Activated CD8-positive, alpha-beta memory T cell treated with anti-CD3 and anti-CD28 coated beads for 24 hours (primary cell): ENCODE measurements around the gene CCDC61.
A peak's percentile ranks its signal among the peaks of the same experiment; 100 is the strongest.

ENCODE experiments used
- DNase-seq: peaks from one replicate; pipeline ENCODE4 v3.0.0-alpha.2; 2020

The CCDC61 gene

GRCh38 chr19:45973553-45974338 is 21.5 kb upstream of the CCDC61 start, which contains the start of gene NOVA2:
NOVA2 (minus strand) TSS chr19:45973865; CDS start chr19:45973351, 514 bp downstream.
- DNase-seq = peak; percentile 65

DNA sequence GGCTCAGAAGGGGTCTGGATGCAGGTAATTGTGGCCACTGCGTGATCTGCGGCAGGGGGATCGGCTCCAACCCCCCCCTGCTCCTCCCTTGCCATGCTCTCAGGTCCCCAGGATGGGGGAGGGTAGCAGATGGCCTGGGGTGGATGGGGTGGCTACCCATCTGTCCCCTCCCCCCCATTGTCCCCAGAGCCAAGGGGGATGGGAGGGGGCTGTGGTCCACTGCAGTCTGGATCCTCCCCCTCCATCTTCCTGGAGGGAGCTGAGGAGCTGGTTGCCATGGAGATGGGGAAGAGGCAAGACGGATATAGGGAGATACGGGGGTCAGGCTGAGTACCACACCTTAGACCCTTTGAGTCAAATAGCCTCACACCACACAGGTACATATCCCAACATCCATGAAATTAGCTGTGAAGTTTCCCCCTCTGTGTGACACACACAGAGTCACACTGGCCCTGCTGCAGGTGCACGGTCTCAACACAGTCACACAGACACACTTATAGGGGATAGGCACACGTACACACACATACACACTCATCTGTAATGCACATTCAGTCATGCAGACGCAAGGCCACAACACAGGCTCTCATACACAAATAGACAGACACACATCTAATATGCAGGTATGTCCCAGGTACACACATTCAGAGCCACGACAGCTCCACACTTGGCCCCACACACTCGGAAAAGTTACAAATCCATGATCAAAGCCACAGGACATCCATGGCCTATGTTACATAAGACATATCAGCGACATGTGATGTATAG is 19.8 kb upstream of the CCDC61 start:
- DNase-seq = no peak

GRCh38 chr19:45976178-45976577 is 19.1 kb upstream of the CCDC61 start:
- DNase-seq = no peak

DNA sequence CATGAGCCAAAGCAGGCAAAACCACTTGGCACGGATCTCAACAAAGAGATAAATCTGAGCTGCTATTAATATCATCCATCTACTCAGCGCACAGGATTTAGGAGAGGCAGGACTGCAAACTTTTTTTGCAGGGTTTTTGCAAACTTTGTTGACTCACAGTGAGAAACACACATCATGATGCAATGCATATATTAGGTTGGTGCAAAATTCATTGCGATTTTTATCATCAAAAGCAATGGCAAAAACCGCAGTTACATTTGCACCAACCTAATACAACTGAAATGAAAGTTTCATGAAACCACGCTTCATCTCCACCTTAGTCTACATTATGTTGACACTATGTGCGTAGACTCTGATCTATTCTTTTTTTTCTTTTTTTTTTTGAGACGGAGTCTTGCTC is 17.1 kb upstream of the CCDC61 start:
- DNase-seq = no peak

DNA sequence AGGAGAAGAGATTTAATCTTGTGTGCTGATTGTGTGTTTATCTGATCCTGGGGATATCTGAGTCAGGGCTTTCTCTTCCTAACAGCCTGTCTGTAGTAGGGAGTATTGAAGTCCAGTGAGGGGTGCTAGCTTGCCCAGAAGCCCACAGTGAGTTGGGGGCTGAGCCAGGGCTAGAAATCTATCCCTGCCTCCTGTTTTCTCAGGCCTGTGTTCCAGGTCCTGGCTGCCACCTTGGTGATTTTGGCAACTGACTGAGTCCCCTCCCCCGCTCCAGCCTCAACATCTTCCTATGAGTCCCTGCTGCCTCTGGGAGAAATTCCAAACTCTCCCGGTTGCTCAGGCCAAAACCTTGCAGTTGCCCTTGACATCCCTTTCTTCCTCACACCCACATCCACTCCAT is 13.9 kb upstream of the CCDC61 start:
- DNase-seq = no peak

DNA sequence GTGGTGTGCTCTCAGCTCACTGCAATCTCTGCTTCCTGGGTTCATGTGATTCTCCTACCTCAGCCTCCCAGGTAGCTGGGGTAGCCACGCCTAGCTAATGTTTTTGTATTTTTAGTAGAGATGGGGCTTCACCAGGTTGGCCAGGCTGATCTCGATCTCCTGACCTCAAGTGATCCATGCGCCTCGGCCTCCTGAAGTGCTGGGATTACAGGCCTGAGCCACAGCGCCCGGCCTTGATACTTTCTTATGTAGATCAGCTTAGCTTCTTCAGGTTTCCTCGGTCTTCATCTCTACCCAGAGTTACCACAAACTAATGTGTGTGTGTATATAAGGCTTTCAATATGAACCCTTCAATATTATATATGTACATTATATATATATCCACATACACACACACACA is 9.9 kb upstream of the CCDC61 start:
- DNase-seq = no peak

- no peak for DNase-seq
Observed at GRCh38 chr19:45990113-45990728, 5.0 kb upstream of the CCDC61 start.

GRCh38 chr19:45994456-45994997 is 740 bp upstream of the CCDC61 start:
- DNase-seq = no peak

- no peak for DNase-seq
Observed at GRCh38 chr19:45995715-45996385, 583 bp downstream of the CCDC61 start.

GRCh38 chr19:45996933-45997332 is 1.7 kb downstream of the CCDC61 start:
- no peak for DNase-seq

DNA sequence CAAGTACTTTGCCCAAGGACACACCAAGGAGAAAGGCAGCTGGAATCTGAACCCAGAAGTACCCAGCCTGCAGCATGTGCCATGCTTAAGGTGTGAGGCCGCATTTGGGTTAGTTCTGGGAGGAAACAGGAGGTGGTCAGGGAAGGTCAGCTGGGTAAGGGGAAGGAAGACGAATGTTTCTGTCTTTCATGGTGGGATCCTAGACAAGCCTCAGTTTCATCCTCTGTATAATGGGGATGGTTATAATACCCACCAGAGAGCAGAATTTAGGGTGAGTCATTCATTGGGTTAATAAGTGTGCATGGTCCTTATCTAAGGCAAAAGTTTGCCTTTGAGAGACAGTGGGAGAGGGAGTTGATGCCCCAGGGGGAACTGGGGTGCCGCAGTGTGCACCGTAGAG is 3.6 kb downstream of the CCDC61 start:
- DNase-seq = no peak

DNA sequence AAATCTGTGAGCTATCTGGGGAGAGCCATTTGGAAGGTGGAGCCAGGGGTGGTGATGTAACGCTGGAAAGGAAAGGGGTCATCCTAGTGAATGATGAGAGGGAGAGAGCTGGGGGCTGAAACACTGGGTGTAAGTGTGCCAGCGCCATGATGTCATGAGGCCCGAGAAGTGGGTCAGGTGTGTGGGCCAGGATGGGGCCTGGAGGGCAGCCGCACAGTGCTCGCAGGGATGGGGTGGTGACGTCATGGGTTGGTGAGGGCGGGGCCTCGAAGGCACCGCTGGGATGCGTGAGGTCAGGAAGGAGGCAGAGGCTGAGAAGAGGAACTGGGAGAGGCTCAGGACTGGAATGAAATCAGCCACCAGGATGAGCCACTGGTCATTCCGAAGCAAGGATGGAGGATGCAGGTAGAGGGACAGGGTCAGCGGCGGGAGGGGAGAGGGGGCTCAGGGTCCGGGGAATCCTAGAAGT is 4.4 kb downstream of the CCDC61 start:
- DNase-seq = no peak

DNA sequence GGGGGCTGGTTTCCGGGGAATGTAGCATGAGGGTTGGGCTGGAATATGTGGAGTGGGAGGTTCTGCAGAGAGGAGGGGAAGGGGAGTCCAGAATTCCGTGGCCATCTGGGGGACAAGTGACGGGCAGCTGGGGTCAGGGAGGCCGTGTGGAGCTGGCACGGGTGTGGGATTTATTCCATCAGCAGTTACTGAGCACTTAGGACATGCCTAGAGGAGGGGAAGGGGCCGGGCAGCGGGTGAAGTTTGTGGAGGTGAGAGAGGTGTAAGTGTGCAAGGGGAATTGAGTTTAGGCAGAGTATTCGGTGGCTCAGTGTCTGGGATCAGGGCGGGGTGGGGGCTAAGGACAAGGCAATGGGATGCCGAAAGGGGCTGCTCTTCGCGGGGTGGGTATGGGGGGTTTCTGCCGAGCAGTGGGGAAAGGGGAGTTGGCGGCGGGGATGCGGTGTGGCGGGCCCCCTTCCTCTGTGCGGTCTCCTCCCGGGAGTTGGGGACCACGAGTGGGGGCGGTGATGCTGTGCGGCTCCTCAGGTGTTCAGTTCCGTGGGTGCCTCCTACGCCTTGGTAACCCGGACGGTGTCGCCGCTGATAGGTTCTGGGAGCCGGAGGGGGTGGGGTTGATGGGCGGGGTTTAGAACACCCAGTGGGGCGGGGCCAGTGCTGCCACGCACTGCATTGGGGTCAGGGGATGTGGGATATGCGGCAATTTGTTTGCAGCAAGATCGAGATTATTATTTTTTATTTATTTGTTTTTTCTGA is 5.4 kb downstream of the CCDC61 start:
- DNase-seq = peak; percentile 77

DNA sequence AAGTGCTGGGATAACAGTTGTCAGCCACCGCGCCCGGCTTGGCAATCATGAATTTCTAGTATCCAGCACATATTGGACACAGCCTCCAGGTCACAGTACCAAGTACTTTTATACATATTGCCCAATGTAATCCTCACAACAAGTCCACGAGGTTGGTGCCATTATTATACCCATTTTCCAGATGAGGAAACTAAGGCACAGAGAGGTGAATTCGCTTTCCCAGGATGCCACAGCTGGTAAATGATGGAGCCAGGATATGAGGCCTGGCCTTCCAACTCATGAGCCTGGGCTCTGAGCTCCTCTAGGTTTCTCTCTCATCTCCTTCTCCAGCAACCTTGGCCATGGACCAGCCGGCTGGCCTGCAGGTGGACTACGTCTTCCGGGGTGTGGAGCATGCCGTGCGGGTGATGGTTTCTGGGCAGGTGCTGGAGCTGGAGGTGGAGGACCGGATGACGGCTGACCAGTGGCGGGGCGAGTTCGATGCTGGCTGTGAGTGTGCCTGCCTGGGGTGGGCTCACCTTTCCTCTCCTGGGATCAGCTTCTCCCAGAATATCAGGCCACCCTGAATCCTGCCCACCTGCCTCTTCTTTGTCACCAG is 7.5 kb downstream of the CCDC61 start:
- no peak for DNase-seq

DNA sequence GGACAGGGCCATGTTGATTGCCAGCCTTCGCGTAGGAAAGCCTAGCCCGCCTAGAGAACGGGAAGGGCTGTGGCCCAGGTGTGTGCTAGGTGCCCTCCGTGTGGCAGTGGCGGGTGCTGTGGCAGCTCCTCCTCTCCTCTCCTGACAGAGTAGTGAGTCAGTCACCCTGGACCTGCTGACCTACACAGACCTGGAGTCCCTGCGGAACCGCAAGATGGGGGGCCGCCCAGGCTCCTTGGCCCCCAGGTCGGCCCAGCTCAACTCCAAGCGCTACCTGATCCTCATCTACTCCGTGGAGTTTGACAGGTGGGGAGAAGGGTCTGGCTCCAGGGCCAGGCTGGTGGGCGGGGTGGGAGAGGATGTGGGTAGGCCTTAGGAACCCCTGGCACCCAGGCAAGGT is 11.1 kb downstream of the CCDC61 start:
- no peak for DNase-seq

DNA sequence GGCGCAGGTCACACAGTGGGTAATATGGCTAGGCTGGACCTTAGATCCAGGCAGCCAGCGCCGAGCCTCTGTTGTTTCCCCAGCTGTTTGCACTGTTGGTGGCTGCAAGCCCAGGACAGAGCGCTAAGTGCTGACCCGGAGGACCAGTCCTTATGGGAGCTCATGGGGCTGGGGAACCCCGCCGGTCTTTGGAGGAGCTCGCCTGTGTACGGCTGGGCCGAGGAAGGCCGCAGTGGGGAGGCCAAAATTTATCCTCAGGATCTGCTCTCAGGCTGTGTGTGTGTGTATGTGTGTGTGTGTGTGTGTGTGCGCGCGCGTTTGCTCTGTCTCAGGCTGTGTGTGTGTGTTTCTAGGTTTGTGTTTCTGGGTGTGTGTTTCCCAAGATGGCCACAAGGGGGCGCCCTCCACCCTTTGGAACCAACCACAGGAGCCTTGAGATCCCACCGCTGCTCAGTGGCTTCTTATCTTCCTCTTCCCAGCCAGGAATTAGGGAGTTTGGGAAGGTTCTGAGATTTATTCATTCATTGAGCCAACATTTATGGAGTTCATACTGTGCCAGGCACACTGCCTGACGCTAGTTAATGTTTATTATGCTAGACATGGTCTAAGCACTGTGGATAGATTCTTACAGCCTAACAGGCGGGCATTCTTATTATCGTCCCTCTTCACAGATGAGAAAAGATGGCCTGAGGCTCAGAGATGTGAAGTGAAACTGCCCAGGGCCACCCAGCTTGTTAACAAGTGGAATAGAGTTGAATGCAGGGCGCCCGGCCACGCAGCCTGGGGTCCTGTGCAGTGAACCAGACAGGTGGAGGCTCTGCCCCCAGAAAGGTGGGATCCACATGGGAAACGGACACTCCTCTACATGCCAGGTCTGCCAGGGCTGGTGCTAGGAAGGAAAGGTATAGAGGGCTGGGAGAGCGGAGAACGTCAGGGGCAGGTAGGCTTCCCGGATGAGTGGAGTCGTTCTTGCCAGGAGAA is 14.6 kb downstream of the CCDC61 start:
- peak; percentile 88 for DNase-seq

GRCh38 chr19:46014534-46014933 is 19.3 kb downstream of the CCDC61 start:
- no peak for DNase-seq

DNA sequence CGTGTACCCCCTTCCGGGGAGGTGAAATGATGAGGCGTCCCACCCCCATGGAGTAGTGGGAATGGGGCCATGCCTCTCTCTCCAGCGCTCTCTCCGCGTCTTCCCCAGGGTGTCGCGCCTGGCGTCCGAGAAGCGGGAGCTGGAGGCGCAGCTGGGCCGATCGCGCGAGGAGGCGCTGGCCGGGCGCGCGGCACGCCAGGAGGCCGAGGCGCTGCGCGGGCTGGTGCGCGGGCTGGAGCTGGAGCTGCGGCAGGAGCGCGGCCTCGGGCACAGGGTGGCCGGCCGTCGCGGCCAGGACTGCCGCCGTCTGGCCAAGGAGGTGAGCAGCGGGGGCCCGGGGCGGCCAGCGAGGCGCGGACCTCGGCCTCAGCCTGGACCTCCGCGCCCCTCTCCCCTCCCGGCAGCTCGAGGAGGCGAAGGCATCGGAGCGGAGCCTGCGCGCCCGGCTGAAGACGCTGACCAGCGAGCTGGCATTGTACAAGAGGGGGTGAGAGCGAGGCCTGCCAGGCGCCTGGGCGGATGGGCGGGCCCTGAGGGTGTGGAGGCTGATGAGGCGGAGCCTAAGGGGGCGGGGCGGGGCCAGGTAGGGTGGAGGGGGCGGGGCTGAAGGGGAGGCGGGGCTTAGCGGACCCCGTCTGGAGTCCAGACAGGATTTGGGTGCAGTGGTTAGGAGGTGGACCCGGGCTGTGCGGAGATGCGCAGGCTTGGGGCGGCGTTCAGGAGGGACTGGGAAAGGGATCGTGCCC is 19.8 kb downstream of the CCDC61 start:
- peak; percentile 79 for DNase-seq

DNA sequence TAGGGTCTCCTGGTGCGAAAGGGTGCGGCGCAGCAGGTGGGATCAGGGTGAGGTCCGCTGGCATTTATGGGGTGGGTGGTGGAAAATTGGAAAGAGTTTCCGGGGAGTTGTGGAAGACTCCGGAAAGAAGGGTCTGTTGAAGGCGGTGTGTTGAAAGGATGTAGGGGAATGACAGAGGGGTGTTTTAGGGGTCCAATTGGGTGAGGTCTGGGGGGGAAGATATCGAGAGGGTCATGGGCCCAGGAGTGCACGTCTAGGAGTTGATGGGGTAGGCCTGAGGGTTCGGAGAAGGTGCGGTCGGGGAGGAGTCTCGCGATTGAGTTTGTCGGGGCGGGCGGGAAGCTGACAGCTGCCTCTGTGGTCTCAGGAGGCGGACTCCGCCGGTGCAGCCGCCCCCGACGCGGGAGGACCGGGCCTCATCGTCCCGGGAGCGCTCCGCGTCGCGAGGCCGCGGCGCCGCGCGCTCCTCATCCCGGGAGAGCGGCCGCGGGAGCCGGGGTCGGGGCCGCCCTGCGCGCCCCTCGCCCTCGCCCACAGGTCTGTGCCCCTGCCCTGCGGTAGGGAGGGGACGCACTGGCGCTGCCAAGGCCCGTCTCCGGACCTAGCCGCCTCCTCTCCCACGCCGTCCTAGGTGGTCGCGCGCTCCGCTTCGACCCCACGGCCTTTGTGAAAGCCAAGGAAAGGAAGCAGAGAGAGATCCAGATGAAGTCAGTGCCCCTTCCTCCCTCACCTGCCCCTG is 20.6 kb downstream of the CCDC61 start:
- peak; percentile 69 for DNase-seq
